Esophagus muscularis mucosa (tissue), 4 donors: ENCODE results near the gene AURKB. TPM values are rescaled to one million over a fixed set of nuclear protein-coding genes. Genes with fewer than 3 reads are reported as not detected.
"Not testable (repeated sequence)": the region's sequence is repeated elsewhere in the genome, so short reads cannot be mapped to it uniquely, and the experiment has no call there.

Source experiments
- DNase-seq: peaks from one replicate; pipeline ENCODE4 v3.0.0-alpha.2; 2017; ENCODE audit errors: extremely low spot score
- H3K27ac ChIP-seq, 4 donors: fragments of 200-600 bp; sonication (generic); replicated peaks in 1 of 4; 1 replicate in 3 of 4; 2 replicates in 1 of 4; pipeline ENCODE4 v1.5.1; 2016 to 2019; ENCODE audit warnings: mild to moderate bottlenecking in 1 of 4
- H3K27me3 ChIP-seq, 4 donors: fragments of 200-600 bp; sonication (generic); one replicate each; pipeline versions ENCODE4 v1.5.1 to v1.6.0; 2016 to 2019
- H3K36me3 ChIP-seq, 4 donors: fragments of 200-600 bp; sonication (generic); one replicate each; pipeline ENCODE4 v1.5.1; 2016 to 2019
- H3K4me1 ChIP-seq, 4 donors: fragments of 200-600 bp; sonication (generic); one replicate each; pipeline ENCODE4 v1.5.1; 2016 to 2019
- H3K4me3 ChIP-seq, 4 donors: fragments of 200-600 bp; sonication (generic); 1 replicate in 2 of 4; 2 replicates in 2 of 4; pipeline ENCODE4 v1.5.1; 2016 to 2019; ENCODE audit warnings: mild to moderate bottlenecking in 4 of 4, moderate library complexity in 1 of 4
- H3K9me3 ChIP-seq, 4 donors: fragments of 200-600 bp; sonication (generic); 1 replicate in 3 of 4; 2 replicates in 1 of 4; pipeline ENCODE4 v1.5.1; 2016 to 2019
- CTCF ChIP-seq, 3 experiments: fragments of 200-600 bp in 2 of 3; fragments of 450-650 bp in 1 of 3; sonication (generic) in 2 of 3; IDR thresholded peaks; one replicate each; pipeline ENCODE4 v1.5.1; 2017 to 2019; ENCODE audit warnings: antibody characterized with exemption in 3 of 3, mild to moderate bottlenecking in 2 of 3, moderate library complexity in 1 of 3
- EP300 ChIP-seq: sonication (generic); formaldehyde crosslinking; IDR thresholded peaks from one replicate; pipeline ENCODE4 v1.6.1; 2017; ENCODE audit warnings: antibody characterized with exemption
- POLR2A ChIP-seq: fragments of 450-650 bp; IDR thresholded peaks from one replicate; pipeline ENCODE4 v1.6.1; 2017; ENCODE audit warnings: antibody characterized with exemption, moderate library complexity, mild to moderate bottlenecking, low read depth
- POLR2AphosphoS5 ChIP-seq, 2 donors: sonication (generic); formaldehyde crosslinking; IDR thresholded peaks; one replicate each; pipeline ENCODE4 v1.6.1; 2017; ENCODE audit warnings: antibody characterized with exemption in 2 of 2
- WGBS: methylation state at CpG from one replicate; pipeline ENCODE4 v1.1.5; 2018; 5-methylcytosine and 5-hydroxymethylcytosine counted together
- intact Hi-C: fragments of 100-400 bp; cut with DNase I; formaldehyde crosslinking; loops from one replicate; pipeline ENCODE4 v1.15.1; 2023
- total RNA-seq, 4 donors: library from RNA; depleted of rRNA; stranded (reverse); fragments of >200 nt; gene quantifications; one replicate each; pipeline versions ENCODE4 v1.1.0 to v1.2.1, GENCODE V29; 2016

AURKB gene
- total RNA-seq, 4 donors from 2014 or later = 1.5 TPM; not detected in 3

- no peak for DNase-seq
- H3K9me3 ChIP-seq = no peaks in the 10 kb centered on the region
- peak overlapping the region; percentile 93 to 98 (median 96) for H3K27ac ChIP-seq
- TF ChIP-seq POLR2A (no peak), CTCF (IDR thresholded peaks at IDR 0.05) (peak in 1 of 3 experiments; percentile 5), EP300 (no peak)
- H3K4me3 ChIP-seq = peak overlapping the region; percentile 63 to 72 (median 68)
- peaks cover 10 to 50% (median 44%) of the 10 kb centered on the region in 4 donors for H3K4me1 ChIP-seq
- WGBS = 2% methylated on average over 9 of the region's 9 CpGs
- H3K27me3 ChIP-seq = no peaks in the 10 kb centered on the region
- H3K36me3 ChIP-seq = peaks cover 0 to 2% (median under 1%) of the 10 kb centered on the region in 4 donors
- intact Hi-C loops = loop anchor here (10.0 kb wide), 1 partner anchor 162 kb away; the partner anchor contains the start of gene RPL26
These were observed 11.9 kb upstream of the AURKB start for GRCh38 chr17:8222380-8222629.

GRCh38 chr17:8221663-8222379 is 11.4 kb upstream of the AURKB start:
- TF ChIP-seq POLR2A = peak; percentile 32
- TF ChIP-seq CTCF (IDR thresholded peaks at IDR 0.05) = no peak
- no peak for TF ChIP-seq EP300
- peak in 1 of 2 donors; percentile 73 for TF ChIP-seq POLR2AphosphoS5 (IDR thresholded peaks at IDR 0.05)
- intact Hi-C loops = loop anchor here (1.0 to 10.0 kb wide), 3 partner anchors 26 to 163 kb away; partner anchors contain the start of genes CTC1 and RPL26
- H3K27ac ChIP-seq = peak overlapping the region; percentile 93 to 98 (median 96)
- H3K4me1 ChIP-seq = peaks cover 10 to 45% (median 39%) of the 10 kb centered on the region in 4 donors
- no peaks in the 10 kb centered on the region for H3K36me3 ChIP-seq
- H3K9me3 ChIP-seq = no peaks in the 10 kb centered on the region
- H3K27me3 ChIP-seq = no peaks in the 10 kb centered on the region
- H3K4me3 ChIP-seq = peak overlapping the region; percentile 63 to 72 (median 68)
- DNase-seq = peak; percentile 98
- WGBS = 1% methylated on average over 31 of the region's 40 CpGs

- H3K4me3 ChIP-seq = peak overlapping the region; percentile 63 to 72 (median 68)
- H3K27me3 ChIP-seq = no peaks in the 10 kb centered on the region
- WGBS = under 1% methylated on average over 24 of the region's 45 CpGs
- peak overlapping the region; percentile 93 to 98 (median 96) for H3K27ac ChIP-seq
- no peaks in the 10 kb centered on the region for H3K9me3 ChIP-seq
- peaks cover 10 to 37% (median 33%) of the 10 kb centered on the region in 4 donors for H3K4me1 ChIP-seq
- peak; percentile 65 to 79 for TF ChIP-seq POLR2AphosphoS5 (IDR thresholded peaks at IDR 0.05)
- no peak for TF ChIP-seq POLR2A
- no peak for TF ChIP-seq EP300
- TF ChIP-seq CTCF (IDR thresholded peaks at IDR 0.05) = no peak
- no peaks in the 10 kb centered on the region for H3K36me3 ChIP-seq
- DNase-seq = peak; percentile 99
- intact Hi-C loops = loop anchor here (1.0 to 10.0 kb wide), 3 partner anchors 27 to 164 kb away; partner anchors contain the start of genes CTC1 and RPL26
These were observed 10.6 kb upstream of the AURKB start for GRCh38 chr17:8220783-8221662.

- H3K4me3 ChIP-seq, H3K36me3 ChIP-seq, H3K27ac ChIP-seq, intact Hi-C loops, DNase-seq, H3K9me3 ChIP-seq, H3K27me3 ChIP-seq: not testable (repeated sequence)
- peaks cover 10 to 16% (median 14%) of the 10 kb centered on the region in 4 donors for H3K4me1 ChIP-seq
- WGBS = 83% methylated on average over 15 of the region's 15 CpGs
These were observed 3.6 kb upstream of the AURKB start for GRCh38 chr17:8214000-8214399.
